DMS79 (cell line): ENCODE measurements around the gene SIK3.
"Not testable (repeated sequence)": the region's sequence is repeated elsewhere in the genome, so short reads cannot be mapped to it uniquely, and the experiment has no call there.

ENCODE experiments used
- DNase-seq: peaks from one replicate; lab custom pipeline; 2025; lab: John Stamatoyannopoulos, UW

The SIK3 gene

GRCh38 chr11:116825854-116826750 lies 272.1 kb downstream of the SIK3 start:
- no peak for DNase-seq

- no peak for DNase-seq
Measured at GRCh38 chr11:116825434-116825833, 272.8 kb downstream of the SIK3 start.

- no peak for DNase-seq
Measured at GRCh38 chr11:116823031-116823843, 275.0 kb downstream of the SIK3 start, which contains the start of gene APOA4. Gene APOA4 (minus strand): TSS chr11:116823304. CDS start chr11:116823191, 113 bp downstream.

GRCh38 chr11:116822575-116822974 lies 275.7 kb downstream of the SIK3 start:
- DNase-seq: no peak

- no peak for DNase-seq
Measured at GRCh38 chr11:116821050-116821918, 276.9 kb downstream of the SIK3 start.

GRCh38 chr11:116819049-116819448 lies 279.2 kb downstream of the SIK3 start:
- DNase-seq: no peak

- no peak for DNase-seq
Measured at GRCh38 chr11:116814502-116814901, 283.7 kb downstream of the SIK3 start.

- DNase-seq: no peak
Measured at GRCh38 chr11:116813781-116814471, 284.3 kb downstream of the SIK3 start.

GRCh38 chr11:116813170-116813569 lies 285.1 kb downstream of the SIK3 start:
- DNase-seq: no peak

- no peak for DNase-seq
Measured at GRCh38 chr11:116812109-116812508, 286.1 kb downstream of the SIK3 start.

- DNase-seq: no peak
Measured at GRCh38 chr11:116811194-116811593, 287.0 kb downstream of the SIK3 start.

GRCh38 chr11:116808262-116809175 lies 289.7 kb downstream of the SIK3 start:
- no peak for DNase-seq

GRCh38 chr11:116807601-116808261 lies 290.5 kb downstream of the SIK3 start:
- DNase-seq: no peak

- no peak for DNase-seq
Measured at GRCh38 chr11:116804001-116804400, 294.2 kb downstream of the SIK3 start.

- not testable (repeated sequence) for DNase-seq
Measured at GRCh38 chr11:116801662-116802061, 296.6 kb downstream of the SIK3 start.

- DNase-seq: no peak
Measured at GRCh38 chr11:116800610-116801009, 297.6 kb downstream of the SIK3 start.

- no peak for DNase-seq
Measured at GRCh38 chr11:116798368-116798767, 299.9 kb downstream of the SIK3 start.

- no peak for DNase-seq
Measured at GRCh38 chr11:116797816-116798215, 300.4 kb downstream of the SIK3 start.

- no peak for DNase-seq
Measured at GRCh38 chr11:116796548-116796947, 301.7 kb downstream of the SIK3 start.

- DNase-seq: no peak
Measured at GRCh38 chr11:116794851-116795250, 303.4 kb downstream of the SIK3 start.
